K562 (cell line): ENCODE results near the gene THADA. TPM values are rescaled to one million over a fixed set of nuclear protein-coding genes. Genes with fewer than 3 reads are reported as not detected.
"Not testable (repeated sequence)": the region's sequence is repeated elsewhere in the genome, so short reads cannot be mapped to it uniquely, and the experiment has no call there.

Source experiments
- ATAC-seq: fragments of 200-7000 bp; cut with Tn5 transposase; 3 replicates; pipeline ENCODE4 v1.9.1; 2020; ENCODE audit warnings: moderate library complexity
- BruUV-seq: library from RNA; stranded (reverse); fragments of 400-500 nt; replicated peaks from 2 replicates; lab custom pipeline; 2021; lab: Mats Ljungman, UMichigan
- CTCF ChIA-PET: fragments of 300-600 bp; formaldehyde crosslinking; extraction: SDS; loops from one replicate; lab custom pipeline; 2021; ENCODE audit warnings: low intra/inter-chr PET ratio; lab: Yijun Ruan, JAX
- POLR2A ChIA-PET: fragments of 300-600, 350-650 bp; sonication (Branson Sonifier 250); formaldehyde crosslinking; extraction: SDS; loops from one replicate; lab custom pipeline; 2021; ENCODE audit warnings: antibody characterized with exemption, inconsistent platforms; lab: Yijun Ruan, JAX
- DNase-seq, 4 experiments: peaks; one replicate each; pipeline versions ENCODE4 v3.0.0 to v3.0.0-alpha.2; 2011 to 2018; ENCODE audit warnings: low spot score in 3 of 4, mixed read lengths in 3 of 4; ENCODE audit errors: extremely low read depth in 1 of 4
- FAIRE-seq: peaks from 2 replicates; lab custom pipeline; 2011; peaks lifted over from hg19 to GRCh38; lab: Jason Lieb, UNC
- H2AFZ ChIP-seq: 2 replicates; pipeline ENCODE4 v1.6.0; 2011; ENCODE audit warnings: low read depth, low read length, control low read depth, inconsistent platforms
- H3K27ac ChIP-seq: fragments of 200-600 bp; 3 replicates; pipeline ENCODE4 v1.8.0; 2011; ENCODE audit warnings: low read depth, mild to moderate bottlenecking, control low read depth, inconsistent platforms, low read length, moderate library complexity, mixed read lengths; ENCODE audit errors: extremely low read depth
- H3K27me3 ChIP-seq, 2 experiments: fragments of 300-600 bp in 1 of 2; 2 replicates in 1 of 2; 3 replicates in 1 of 2; pipeline versions ENCODE4 v1.6.0 to v1.8.0; 2011; ENCODE audit warnings: inconsistent platforms in 2 of 2, low read length in 2 of 2, mild to moderate bottlenecking in 1 of 2, mixed read lengths in 1 of 2, moderate library complexity in 1 of 2; ENCODE audit not compliant: control insufficient read depth in 2 of 2, insufficient read depth in 2 of 2
- H3K36me3 ChIP-seq: fragments of 300-600 bp; 3 replicates; pipeline ENCODE4 v1.8.0; 2011; ENCODE audit warnings: mild to moderate bottlenecking, low read length, inconsistent platforms; ENCODE audit not compliant: control insufficient read depth, insufficient read depth
- H3K4me1 ChIP-seq, 2 experiments: fragments of 200-600 bp in 1 of 2; replicated peaks in 1 of 2; 2 replicates in 1 of 2; 3 replicates in 1 of 2; pipeline versions ENCODE4 v1.5.1 to v1.8.0; 2011; ENCODE audit warnings: inconsistent platforms in 2 of 2, low read length in 2 of 2, mild to moderate bottlenecking in 1 of 2, mixed read lengths in 1 of 2, moderate library complexity in 1 of 2; ENCODE audit not compliant: control insufficient read depth in 2 of 2, insufficient read depth in 2 of 2
- H3K4me2 ChIP-seq: 2 replicates; pipeline ENCODE4 v1.6.1; 2011; ENCODE audit warnings: low read length, control low read depth, inconsistent platforms, mixed read lengths; ENCODE audit not compliant: insufficient read depth
- H3K4me3 ChIP-seq: fragments of 200-600 bp; sonication (generic), shearing (Covaris generic); 2 replicates; pipeline ENCODE4 v1.5.1; 2016; ENCODE audit warnings: control low read depth, inconsistent platforms
- H3K79me2 ChIP-seq: fragments of 200-600 bp; 3 replicates; pipeline ENCODE4 v1.8.0; 2011; ENCODE audit warnings: low read length, inconsistent platforms; ENCODE audit not compliant: control insufficient read depth, insufficient read depth
- H3K9ac ChIP-seq, 2 experiments: 2 replicates each; pipeline versions ENCODE4 v1.6.0 to v1.6.1; 2011; ENCODE audit warnings: low read depth in 2 of 2, low read length in 2 of 2, control low read depth in 1 of 2, inconsistent platforms in 1 of 2, mild to moderate bottlenecking in 1 of 2, mixed read lengths in 1 of 2; ENCODE audit not compliant: insufficient read depth in 1 of 2
- H3K9me1 ChIP-seq: one replicate; pipeline ENCODE4 v1.6.0; 2011; ENCODE audit warnings: inconsistent platforms, mild to moderate bottlenecking, low read length, moderate library complexity; ENCODE audit not compliant: control insufficient read depth, insufficient read depth
- H3K9me3 ChIP-seq: replicated peaks from 2 replicates; pipeline ENCODE4 v1.5.1; 2011; ENCODE audit warnings: low read depth, low read length, inconsistent platforms; ENCODE audit not compliant: control insufficient read depth, insufficient read depth
- H4K20me1 ChIP-seq: replicated peaks from 2 replicates; pipeline ENCODE4 v1.6.1; 2011; ENCODE audit warnings: low read length, inconsistent platforms, mixed read lengths; ENCODE audit not compliant: control insufficient read depth, insufficient read depth
- ASH1L ChIP-seq: fragments of 450-650 bp; IDR thresholded peaks from 2 replicates; pipeline ENCODE4 v1.6.1; 2018; ENCODE audit warnings: borderline replicate concordance, mild to moderate bottlenecking, low read depth; ENCODE audit not compliant: partially characterized antibody
- CBX2 ChIP-seq: fragments of 200-600 bp; sonication (generic); IDR thresholded peaks from one replicate; pipeline ENCODE4 v1.6.1; 2012; ENCODE audit warnings: mild to moderate bottlenecking, low read length, inconsistent platforms; ENCODE audit not compliant: insufficient read depth, poor library complexity, severe bottlenecking
- FOXA3 ChIP-seq, 2 experiments: fragments of 450-650 bp in 1 of 2; sonication (generic) in 1 of 2; formaldehyde crosslinking; IDR thresholded peaks in 1 of 2; conservative IDR thresholded peaks in 1 of 2; 2 replicates each; pipeline versions ENCODE4 v1.4.0 to v1.8.0; 2020 to 2022; ENCODE audit warnings: mild to moderate bottlenecking in 2 of 2, missing genetic modification reagents in 1 of 2
- HLTF ChIP-seq: fragments of 450-650 bp; IDR thresholded peaks from 2 replicates; pipeline ENCODE4 v1.6.1; 2016
- NFIC ChIP-seq: fragments of 450-650 bp; IDR thresholded peaks from 2 replicates; pipeline ENCODE4 v1.6.1; 2017; ENCODE audit warnings: mild to moderate bottlenecking, inconsistent platforms
- RNF2 ChIP-seq: sonication (generic); IDR thresholded peaks from 2 replicates; pipeline ENCODE4 v1.6.1; 2016
- SAFB ChIP-seq: fragments of 200-400 bp; formaldehyde crosslinking; IDR thresholded peaks from 2 replicates; pipeline ENCODE4 v1.6.1; 2017; ENCODE audit warnings: low read depth, low read length, borderline replicate concordance
- ZFP91 ChIP-seq: sonication (generic); formaldehyde crosslinking; IDR thresholded peaks from 2 replicates; pipeline ENCODE4 v1.8.0; 2022; ENCODE audit warnings: mild to moderate bottlenecking, missing genetic modification reagents
- ZNF232 ChIP-seq: sonication (generic); formaldehyde crosslinking; IDR thresholded peaks from 2 replicates; pipeline ENCODE4 v1.8.0; 2022; ENCODE audit warnings: mild to moderate bottlenecking, missing genetic modification reagents
- ZNF449 ChIP-seq: fragments of 250-450 bp; sonication (Bioruptor Pico); IDR thresholded peaks from 2 replicates; pipeline ENCODE4 v1.8.0; 2022; ENCODE audit warnings: moderate library complexity, mild to moderate bottlenecking, inconsistent platforms
- WGBS: fragments of 100-300 bp; shearing (Covaris generic); methylation state at CpG from one replicate; pipeline ENCODE4 v1.1.6; 2016; ENCODE audit warnings: low coverage, mixed read lengths; ENCODE audit not compliant: insufficient coverage; ENCODE audit errors: missing lambda C conversion rate; 5-methylcytosine and 5-hydroxymethylcytosine counted together
- in situ Hi-C: fragments of 300-500 bp; cut with MboI; formaldehyde crosslinking; loops from 4 replicates; pipeline ENCODE4 v1.15.0; 2018; ENCODE audit warnings: inconsistent platforms, mixed read lengths
- intact Hi-C: fragments of 100-400 bp; cut with micrococcal nuclease; formaldehyde crosslinking; loops from 2 replicates; pipeline ENCODE4 v1.14.2; 2022
- polyA plus RNA-seq, 8 experiments: library from polyadenylated mRNA; depleted of rRNA in 4 of 8; stranded (reverse) in 5 of 8; unstranded in 3 of 8; fragments of >200 nt; fragmentation: Nextera tagmentation in 2 of 8; fragmentation: Illumina TruSeq in 1 of 8; extraction: Ambion mirVana in 2 of 8; extraction: Trizol in 1 of 8; gene quantifications; 2 replicates each; pipeline versions ENCODE4 v1.2.1 to v1.2.3, GENCODE V29; 2011 to 2014; ENCODE audit warnings: inconsistent platforms in 1 of 8, missing spikeins in 1 of 8
- total RNA-seq, 7 experiments: library from RNA; depleted of rRNA in 6 of 7; stranded (reverse); fragments of >200 nt in 6 of 7; fragmentation: Illumina TruSeq in 2 of 7; extraction: Trizol in 2 of 7; gene quantifications; 2 replicates each; pipeline versions ENCODE4 v1.2.1 to v1.2.3, GENCODE V29; 2011 to 2021; ENCODE audit warnings: low replicate concordance in 1 of 7
- TF ChIP-seq, protein P1 (sequence below): fragments of 450-650 bp; IDR thresholded peaks from 2 replicates; pipeline ENCODE4 v1.6.1; 2016

THADA gene
- total and polyA plus RNA-seq, 9 of the 15 experiments (the other 6 are each of a cell fraction or from before 2014, with no cell fraction given): 17.8 to 34.7 (median 31.9) TPM

GRCh38 chr2:43600596-43600995, 4.8 kb upstream of the THADA start:
- ATAC-seq, H4K20me1 ChIP-seq, H2AFZ ChIP-seq, intact Hi-C loops, H3K27me3 ChIP-seq, H3K79me2 ChIP-seq, H3K27ac ChIP-seq, H3K9ac ChIP-seq, H3K9me3 ChIP-seq, H3K4me3 ChIP-seq, POLR2A ChIA-PET, H3K4me2 ChIP-seq, H3K9me1 ChIP-seq, CTCF ChIA-PET, DNase-seq, H3K36me3 ChIP-seq, FAIRE-seq, BruUV-seq, H3K4me1 ChIP-seq: not testable (repeated sequence)
- TF ChIP-seq, protein P1, sequence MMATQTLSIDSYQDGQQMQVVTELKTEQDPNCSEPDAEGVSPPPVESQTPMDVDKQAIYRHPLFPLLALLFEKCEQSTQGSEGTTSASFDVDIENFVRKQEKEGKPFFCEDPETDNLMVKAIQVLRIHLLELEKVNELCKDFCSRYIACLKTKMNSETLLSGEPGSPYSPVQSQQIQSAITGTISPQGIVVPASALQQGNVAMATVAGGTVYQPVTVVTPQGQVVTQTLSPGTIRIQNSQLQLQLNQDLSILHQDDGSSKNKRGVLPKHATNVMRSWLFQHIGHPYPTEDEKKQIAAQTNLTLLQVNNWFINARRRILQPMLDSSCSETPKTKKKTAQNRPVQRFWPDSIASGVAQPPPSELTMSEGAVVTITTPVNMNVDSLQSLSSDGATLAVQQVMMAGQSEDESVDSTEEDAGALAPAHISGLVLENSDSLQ: peak; percentile 25; the same call in 1 of the 2 replicates
- TF ChIP-seq NFIC: peak; percentile 53
- in situ Hi-C loops: loop anchor here (5.0 kb wide), 1 partner anchor 272 kb away; no protein-coding TSS in a partner anchor
- WGBS: 6% methylated on average over 1 of the region's 1 CpG

DNA sequence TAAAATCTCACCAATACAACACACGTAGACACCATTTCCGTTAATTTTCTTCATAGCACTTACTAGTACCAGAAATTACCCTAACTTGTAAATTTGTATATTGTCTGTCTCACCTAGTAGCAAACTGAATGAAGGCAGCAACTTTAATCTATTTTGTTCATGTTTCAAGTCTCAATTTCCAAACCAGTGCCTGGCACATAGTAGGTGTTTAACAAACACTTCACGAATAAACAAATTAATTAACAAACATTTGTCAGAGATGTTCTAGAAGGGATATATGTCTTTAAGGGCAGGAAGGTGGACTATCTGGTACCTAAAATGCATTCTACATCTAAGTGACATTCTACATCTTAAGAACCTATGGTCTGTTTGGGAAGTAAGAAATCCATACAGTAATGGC, 963 bp downstream of the THADA start:
- Histone ChIP-seq H4K20me1 (no peaks in the 10 kb centered on the region), H3K4me3 (peak overlapping the region; percentile 58), H3K27me3 (no peaks in the 10 kb centered on the region), H3K27ac (peak overlapping the region; percentile 99), H3K9ac (peak overlapping the region; percentile 96 to 99), H3K4me2 (peak overlapping the region; percentile 93), H3K36me3 (peaks cover 27% of the 10 kb centered on the region; the same call in 1 of the 3 replicates), H2AFZ (peak overlapping the region; percentile 89), H3K79me2 (peaks cover 32% of the 10 kb centered on the region), H3K9me1 (no peaks in the 10 kb centered on the region), H3K9me3 (no peaks in the 10 kb centered on the region), H3K4me1 (peaks cover 4 to 10% of the 10 kb centered on the region in 2 experiments; a peak in 1 of 5 replicates)
- FAIRE-seq (no peak), ATAC-seq (no peak), DNase-seq (no peak)
- intact Hi-C loops (no loop called here), in situ Hi-C loops (no loop called here)
- 32% methylated on average over 3 of the region's 3 CpGs for WGBS
- BruUV-seq: no TSS peak
- ChIA-PET POLR2A (interaction anchor here (0.6 kb wide), 1 partner anchor 1667 kb away, joined by 4 read pairs; no protein-coding TSS in a partner anchor), CTCF (no interaction called here)
- TF ChIP-seq FOXA3 (CRISPR knock-in tag; conservative IDR thresholded peaks at IDR 0.05 in 1 of 2, IDR thresholded peaks at IDR 0.05 in 1 of 2): no peak
- no peak for TF ChIP-seq ZNF449
- no peak for TF ChIP-seq SAFB
- TF ChIP-seq ZNF232 (CRISPR knock-in tag): no peak
- no peak for TF ChIP-seq CBX2
- TF ChIP-seq ZFP91 (CRISPR knock-in tag): no peak
- TF ChIP-seq ASH1L: no peak
- TF ChIP-seq RNF2: no peak
- no peak for TF ChIP-seq HLTF
